ENCODE measurements around the gene CNFN.

CNFN gene

GRCh38 chr19:42353341-42354015 is 36.6 kb downstream of the CNFN start:
- peaks cover 26% of the 10 kb centered on the region for H3K36me3 ChIP-seq
- no peaks in the 10 kb centered on the region for H3K27me3 ChIP-seq
- no peak overlapping the region for H3K4me3 ChIP-seq (ENCODE audit: low read depth, low read length)
- H3K4me1 ChIP-seq, result peaks cover 5% of the 10 kb centered on the region; the same call in 1 of the 2 replicates
- no peak for DNase-seq
- TF ChIP-seq CTCF (IDR thresholded peaks at IDR 0.05; ENCODE audit: low read depth, low read length), result no peak
- no peaks in the 10 kb centered on the region for H3K9me3 ChIP-seq

- Histone ChIP-seq H3K36me3 (peaks cover 26% of the 10 kb centered on the region), H3K4me1 (peaks cover 5% of the 10 kb centered on the region; the same call in 1 of the 2 replicates), H3K4me3 (ENCODE audit: low read depth, low read length) (no peak overlapping the region), H3K9me3 (no peaks in the 10 kb centered on the region), H3K27me3 (no peaks in the 10 kb centered on the region)
- TF ChIP-seq CTCF (IDR thresholded peaks at IDR 0.05; ENCODE audit: low read depth, low read length), result no peak
- DNase-seq, result peak; percentile 53
Measured at GRCh38 chr19:42352301-42353259, 37.5 kb downstream of the CNFN start.

- H3K36me3 ChIP-seq, result peaks cover 16% of the 10 kb centered on the region
- H3K27me3 ChIP-seq, result no peaks in the 10 kb centered on the region
- TF ChIP-seq CTCF (IDR thresholded peaks at IDR 0.05; ENCODE audit: low read depth, low read length), result no peak
- no peak for DNase-seq
- H3K9me3 ChIP-seq, result no peaks in the 10 kb centered on the region
- peaks cover 5% of the 10 kb centered on the region; the same call in 1 of the 2 replicates for H3K4me1 ChIP-seq
- H3K4me3 ChIP-seq (ENCODE audit: low read depth, low read length), result no peak overlapping the region
Measured at GRCh38 chr19:42351079-42351735, 38.9 kb downstream of the CNFN start.

- no peak for TF ChIP-seq CTCF (IDR thresholded peaks at IDR 0.05; ENCODE audit: low read depth, low read length)
- peaks cover 13% of the 10 kb centered on the region for H3K36me3 ChIP-seq
- no peaks in the 10 kb centered on the region for H3K9me3 ChIP-seq
- DNase-seq, result no peak
- peaks cover 5% of the 10 kb centered on the region; the same call in 1 of the 2 replicates for H3K4me1 ChIP-seq
- H3K4me3 ChIP-seq (ENCODE audit: low read depth, low read length), result no peak overlapping the region
- H3K27me3 ChIP-seq, result no peaks in the 10 kb centered on the region
Measured at GRCh38 chr19:42350417-42350816, 39.7 kb downstream of the CNFN start.

GRCh38 chr19:42349378-42350107 is 40.6 kb downstream of the CNFN start:
- DNase-seq, result no peak
- no peak overlapping the region for H3K4me3 ChIP-seq (ENCODE audit: low read depth, low read length)
- TF ChIP-seq CTCF (IDR thresholded peaks at IDR 0.05; ENCODE audit: low read depth, low read length), result no peak

More at GRCh38 chr19:42349378-42350107, 40.6 kb downstream of the CNFN start:
- no peaks in the 10 kb centered on the region for H3K9me3 ChIP-seq
- H3K36me3 ChIP-seq, result peaks cover 19% of the 10 kb centered on the region
- no peaks in the 10 kb centered on the region for H3K27me3 ChIP-seq
- H3K4me1 ChIP-seq, result peaks cover 5% of the 10 kb centered on the region; the same call in 1 of the 2 replicates

All from BE2C (cell line).